ENCODE results near the gene DPH7. TPM values are rescaled to one million over a fixed set of nuclear protein-coding genes. Genes with fewer than 3 reads are reported as not detected.
"Not testable (repeated sequence)": the region's sequence is repeated elsewhere in the genome, so short reads cannot be mapped to it uniquely, and the experiment has no call there.

Gene DPH7
- total RNA-seq, 2 donors from 2014 or later = 32.5 to 78.0 TPM

- DNase-seq (ENCODE audit: low spot score) (no peak), ATAC-seq (no peak)
- Mint-ChIP-seq H3K4me3 (no peak overlapping the region), H3K36me3 (peaks cover 5% of the 10 kb centered on the region), H3K9me3 (no peaks in the 10 kb centered on the region), H3K27ac (no peak overlapping the region), H3K27me3 (no peaks in the 10 kb centered on the region), H3K4me1 (ENCODE audit: low read depth in 2 of 2) (peaks cover 10 to 14% of the 10 kb centered on the region in 2 donors)
Observed at GRCh38 chr9:137581361-137582285, 2.9 kb upstream of the DPH7 start.

- DNase-seq (ENCODE audit: low spot score) (no peak), ATAC-seq (no peak)
- H3K36me3 Mint-ChIP-seq = peaks cover under 1% of the 10 kb centered on the region
- no peaks in the 10 kb centered on the region for H3K9me3 Mint-ChIP-seq
- H3K27ac Mint-ChIP-seq = no peak overlapping the region
- H3K4me1 Mint-ChIP-seq (ENCODE audit: low read depth in 2 of 2) = peaks cover 15 to 16% of the 10 kb centered on the region in 2 donors
- no peaks in the 10 kb centered on the region for H3K27me3 Mint-ChIP-seq
- no peak overlapping the region for H3K4me3 Mint-ChIP-seq
Observed at GRCh38 chr9:137580954-137581322, 2.2 kb upstream of the DPH7 start.

GRCh38 chr9:137580209-137580953 is 1.7 kb upstream of the DPH7 start:
- Mint-ChIP-seq H3K27me3 (no peaks in the 10 kb centered on the region), H3K27ac (no peak overlapping the region), H3K9me3 (no peaks in the 10 kb centered on the region), H3K4me1 (ENCODE audit: low read depth in 2 of 2) (peaks cover 20 to 21% of the 10 kb centered on the region in 2 donors), H3K36me3 (peaks cover 5% of the 10 kb centered on the region), H3K4me3 (no peak overlapping the region)
- ATAC-seq = no peak
- DNase-seq (ENCODE audit: low spot score) = no peak

GRCh38 chr9:137579259-137579604 is 507 bp upstream of the DPH7 start:
- no peaks in the 10 kb centered on the region for H3K9me3 Mint-ChIP-seq
- ATAC-seq (no peak), DNase-seq (ENCODE audit: low spot score) (no peak)
- peaks cover 27% of the 10 kb centered on the region in 2 donors for H3K4me1 Mint-ChIP-seq (ENCODE audit: low read depth in 2 of 2)
- peaks cover 10% of the 10 kb centered on the region for H3K36me3 Mint-ChIP-seq
- H3K27ac Mint-ChIP-seq = peak overlapping the region in 1 of 2 donors; percentile 41
- no peaks in the 10 kb centered on the region for H3K27me3 Mint-ChIP-seq
- H3K4me3 Mint-ChIP-seq = peak overlapping the region; percentile 83

- peak overlapping the region; percentile 9 to 75 for H3K27ac Mint-ChIP-seq
- peaks cover 22% of the 10 kb centered on the region for H3K36me3 Mint-ChIP-seq
- no peaks in the 10 kb centered on the region for H3K9me3 Mint-ChIP-seq
- no peaks in the 10 kb centered on the region for H3K27me3 Mint-ChIP-seq
- DNase-seq (ENCODE audit: low spot score) (no peak), ATAC-seq (no peak)
- H3K4me1 Mint-ChIP-seq (ENCODE audit: low read depth in 2 of 2) = peaks cover 27 to 28% of the 10 kb centered on the region in 2 donors
- peak overlapping the region; percentile 66 for H3K4me3 Mint-ChIP-seq
Observed at GRCh38 chr9:137575716-137576411, 2.9 kb downstream of the DPH7 start.

- Mint-ChIP-seq H3K9me3 (no peaks in the 10 kb centered on the region), H3K27me3 (no peaks in the 10 kb centered on the region), H3K4me1 (ENCODE audit: low read depth in 2 of 2) (peaks cover 32 to 33% of the 10 kb centered on the region in 2 donors), H3K27ac (peak overlapping the region; percentile 9 to 75), H3K4me3 (no peak overlapping the region), H3K36me3 (peaks cover 27% of the 10 kb centered on the region)
- no peak for DNase-seq (ENCODE audit: low spot score)
- ATAC-seq = no peak
Observed at GRCh38 chr9:137575364-137575715, 3.4 kb downstream of the DPH7 start.

- no peaks in the 10 kb centered on the region for H3K27me3 Mint-ChIP-seq
- H3K36me3 Mint-ChIP-seq = peaks cover 28% of the 10 kb centered on the region
- DNase-seq (ENCODE audit: low spot score) (no peak), ATAC-seq (no peak)
- H3K4me1 Mint-ChIP-seq (ENCODE audit: low read depth in 2 of 2) = peaks cover 35 to 38% of the 10 kb centered on the region in 2 donors
- H3K27ac Mint-ChIP-seq = no peak overlapping the region
- H3K9me3 Mint-ChIP-seq = no peaks in the 10 kb centered on the region
- H3K4me3 Mint-ChIP-seq = no peak overlapping the region
Observed at GRCh38 chr9:137574192-137574591, 4.5 kb downstream of the DPH7 start.

GRCh38 chr9:137570566-137570965 is 8.2 kb downstream of the DPH7 start:
- no peaks in the 10 kb centered on the region for H3K27me3 Mint-ChIP-seq
- no peak for ATAC-seq

GRCh38 chr9:137569609-137570203 is 9.0 kb downstream of the DPH7 start:
- DNase-seq (ENCODE audit: low spot score) (no peak), ATAC-seq (no peak)
- H3K9me3 Mint-ChIP-seq = no peaks in the 10 kb centered on the region
- H3K36me3 Mint-ChIP-seq = peaks cover 18% of the 10 kb centered on the region
- peaks cover 9 to 18% of the 10 kb centered on the region in 2 donors for H3K4me1 Mint-ChIP-seq (ENCODE audit: low read depth in 2 of 2)
- no peak overlapping the region for H3K27ac Mint-ChIP-seq
- H3K27me3 Mint-ChIP-seq = no peaks in the 10 kb centered on the region
- H3K4me3 Mint-ChIP-seq = no peak overlapping the region

More at GRCh38 chr9:137570566-137570965, 8.2 kb downstream of the DPH7 start:
- Mint-ChIP-seq H3K36me3 (peaks cover 24% of the 10 kb centered on the region), H3K27ac (no peak overlapping the region), H3K9me3 (no peaks in the 10 kb centered on the region), H3K4me3 (no peak overlapping the region), H3K4me1 (ENCODE audit: low read depth in 2 of 2) (peaks cover 16 to 27% of the 10 kb centered on the region in 2 donors)
- no peak for DNase-seq (ENCODE audit: low spot score)

GRCh38 chr9:137568445-137568844 is 10.3 kb downstream of the DPH7 start:
- not testable (repeated sequence) for H3K27ac Mint-ChIP-seq; H3K27me3 Mint-ChIP-seq; ATAC-seq; H3K9me3 Mint-ChIP-seq; H3K4me3 Mint-ChIP-seq; DNase-seq (ENCODE audit: low spot score)
- Mint-ChIP-seq H3K4me1 (ENCODE audit: low read depth in 2 of 2) (peaks cover 9 to 22% of the 10 kb centered on the region in 2 donors), H3K36me3 (peaks cover 23% of the 10 kb centered on the region)

- H3K9me3 Mint-ChIP-seq = no peaks in the 10 kb centered on the region
- no peak overlapping the region for H3K4me3 Mint-ChIP-seq
- no peak for DNase-seq (ENCODE audit: low spot score)
- peak overlapping the region in 1 of 2 donors; percentile 47 for H3K27ac Mint-ChIP-seq
- H3K36me3 Mint-ChIP-seq = peaks cover 8% of the 10 kb centered on the region
- no peaks in the 10 kb centered on the region for H3K27me3 Mint-ChIP-seq
- peaks cover 0 to 18% of the 10 kb centered on the region in 2 donors for H3K4me1 Mint-ChIP-seq (ENCODE audit: low read depth in 2 of 2)
- ATAC-seq = peak; percentile 36 to 51
Observed at GRCh38 chr9:137564817-137565411, 13.8 kb downstream of the DPH7 start.

- no peak for DNase-seq (ENCODE audit: low spot score)
- Mint-ChIP-seq H3K4me3 (no peak overlapping the region), H3K36me3 (peaks cover 13% of the 10 kb centered on the region), H3K27me3 (no peaks in the 10 kb centered on the region), H3K27ac (peak overlapping the region in 1 of 2 donors; percentile 47), H3K4me1 (ENCODE audit: low read depth in 2 of 2) (peaks cover 0 to 14% of the 10 kb centered on the region in 2 donors), H3K9me3 (no peaks in the 10 kb centered on the region)
- ATAC-seq = no peak
Observed at GRCh38 chr9:137564134-137564533, 14.6 kb downstream of the DPH7 start.

GRCh38 chr9:137558127-137558526 is 20.6 kb downstream of the DPH7 start:
- ATAC-seq (no peak), DNase-seq (ENCODE audit: low spot score) (no peak)
- peaks cover 0 to 10% of the 10 kb centered on the region in 2 donors for H3K4me1 Mint-ChIP-seq (ENCODE audit: low read depth in 2 of 2)
- H3K27me3 Mint-ChIP-seq = no peaks in the 10 kb centered on the region
- no peak overlapping the region for H3K4me3 Mint-ChIP-seq
- H3K9me3 Mint-ChIP-seq = no peaks in the 10 kb centered on the region
- H3K27ac Mint-ChIP-seq = no peak overlapping the region
- peaks cover 14% of the 10 kb centered on the region for H3K36me3 Mint-ChIP-seq

Data from natural killer cell treated with Interleukin-12 subunit alpha and Interleukin-12 subunit beta and Interleukin-15 and Interleukin-18, amount 100 ng/mL, for 72 hours (primary cell).